ENCODE measurements around the gene ABHD4. TPM values are rescaled to one million over a fixed set of nuclear protein-coding genes. Genes with fewer than 3 reads are reported as not detected.
A peak's percentile ranks its signal among the peaks of the same experiment; 100 is the strongest.

Gene ABHD4
- total RNA-seq, 1 experiment from 2014 or later, result 10.3 TPM

- Mint-ChIP-seq H3K9me3 (ENCODE audit: unreplicated experiment) (no peaks in the 10 kb centered on the region), H3K36me3 (ENCODE audit: insufficient read depth, unreplicated experiment) (peaks cover 56% of the 10 kb centered on the region), H3K27ac (ENCODE audit: low read depth, unreplicated experiment) (no peak overlapping the region), H3K27me3 (ENCODE audit: insufficient read depth, unreplicated experiment) (no peaks in the 10 kb centered on the region), H3K4me3 (ENCODE audit: unreplicated experiment) (no peak overlapping the region), H3K4me1 (ENCODE audit: insufficient read depth, unreplicated experiment) (no peaks in the 10 kb centered on the region)
- intact Hi-C loops (cut with micrococcal nuclease), result no loop called here
- no TSS peak for BruUV-seq (replicated peaks)
- ChIA-PET POLR2A (interaction anchor here (1.3 kb wide), 1 partner anchor 17 kb away, joined by 4 read pairs; the partner anchor contains the start of gene DAD1), CTCF (interaction anchor here (0.5 to 1.1 kb wide), 4 partner anchors 36 to 159 kb away, joined by 3 to 6 read pairs (median 4); partner anchors contain the start of gene OR6J1)
- TF ChIP-seq CTCF (IDR thresholded peaks at IDR 0.05; ENCODE audit: unreplicated experiment), result no peak
- no peak for DNase-seq (ENCODE audit: unreplicated experiment)
Observed at GRCh38 chr14:22606380-22606779, 8.3 kb downstream of the ABHD4 start.

GRCh38 chr14:22607291-22607690 lies 9.2 kb downstream of the ABHD4 start:
- no peaks in the 10 kb centered on the region for H3K27me3 Mint-ChIP-seq (ENCODE audit: insufficient read depth, unreplicated experiment)
- no TSS peak for BruUV-seq (replicated peaks)

GRCh38 chr14:22610931-22611330 lies 12.8 kb downstream of the ABHD4 start:
- Mint-ChIP-seq H3K27ac (ENCODE audit: low read depth, unreplicated experiment) (no peak overlapping the region), H3K27me3 (ENCODE audit: insufficient read depth, unreplicated experiment) (no peaks in the 10 kb centered on the region), H3K36me3 (ENCODE audit: insufficient read depth, unreplicated experiment) (peaks cover 44% of the 10 kb centered on the region), H3K4me3 (ENCODE audit: unreplicated experiment) (no peak overlapping the region), H3K4me1 (ENCODE audit: insufficient read depth, unreplicated experiment) (peaks cover 20% of the 10 kb centered on the region), H3K9me3 (ENCODE audit: unreplicated experiment) (no peaks in the 10 kb centered on the region)
- DNase-seq (ENCODE audit: unreplicated experiment), result peak; percentile 57
- ChIA-PET POLR2A (interaction anchor here (0.6 to 0.9 kb wide), 2 partner anchors 12 kb away, joined by 3 read pairs; no protein-coding TSS in a partner anchor), CTCF (interaction anchor here (0.7 to 3.2 kb wide), 3 partner anchors 11 to 1703 kb away, joined by 3 to 26 read pairs (median 3); partner anchors contain the start of gene ABHD4)
- no peak for TF ChIP-seq CTCF (IDR thresholded peaks at IDR 0.05; ENCODE audit: unreplicated experiment)
- intact Hi-C loops (cut with micrococcal nuclease), result no loop called here
- BruUV-seq (replicated peaks), result no TSS peak

More at GRCh38 chr14:22607291-22607690, 9.2 kb downstream of the ABHD4 start:
- CTCF ChIA-PET, result interaction anchor here (0.6 to 2.4 kb wide), 4 partner anchors 8 to 650 kb away, joined by 3 to 12 read pairs (median 4); no protein-coding TSS in a partner anchor
- peaks cover 63% of the 10 kb centered on the region for H3K36me3 Mint-ChIP-seq (ENCODE audit: insufficient read depth, unreplicated experiment)
- TF ChIP-seq CTCF (IDR thresholded peaks at IDR 0.05; ENCODE audit: unreplicated experiment), result no peak
- no peak overlapping the region for H3K27ac Mint-ChIP-seq (ENCODE audit: low read depth, unreplicated experiment)
- DNase-seq (ENCODE audit: unreplicated experiment), result no peak
- intact Hi-C loops (cut with micrococcal nuclease), result no loop called here
- POLR2A ChIA-PET, result interaction anchor here (0.6 to 1.7 kb wide), 2 partner anchors 18 to 196 kb away, joined by 4 to 6 read pairs; partner anchors contain the start of gene DAD1
- no peak overlapping the region for H3K4me3 Mint-ChIP-seq (ENCODE audit: unreplicated experiment)
- no peaks in the 10 kb centered on the region for H3K4me1 Mint-ChIP-seq (ENCODE audit: insufficient read depth, unreplicated experiment)
- no peaks in the 10 kb centered on the region for H3K9me3 Mint-ChIP-seq (ENCODE audit: unreplicated experiment)

- no TSS peak for BruUV-seq (replicated peaks)
- Mint-ChIP-seq H3K27me3 (ENCODE audit: insufficient read depth, unreplicated experiment) (no peaks in the 10 kb centered on the region), H3K9me3 (ENCODE audit: unreplicated experiment) (no peaks in the 10 kb centered on the region), H3K27ac (ENCODE audit: low read depth, unreplicated experiment) (no peak overlapping the region), H3K4me1 (ENCODE audit: insufficient read depth, unreplicated experiment) (peaks cover 20% of the 10 kb centered on the region), H3K4me3 (ENCODE audit: unreplicated experiment) (peak overlapping the region; percentile 34), H3K36me3 (ENCODE audit: insufficient read depth, unreplicated experiment) (peaks cover 37% of the 10 kb centered on the region)
- POLR2A ChIA-PET, result interaction anchor here (0.6 to 2.2 kb wide), 5 partner anchors 13 to 396 kb away, joined by 3 to 14 read pairs (median 4); partner anchors contain the start of gene ABHD4
- CTCF ChIA-PET, result interaction anchor here (0.5 to 3.2 kb wide), 8 partner anchors 14 to 180 kb away, joined by 3 to 26 read pairs (median 4); partner anchors contain the start of genes ABHD4 and OR6J1
- no peak for DNase-seq (ENCODE audit: unreplicated experiment)
- TF ChIP-seq CTCF (IDR thresholded peaks at IDR 0.05; ENCODE audit: unreplicated experiment), result peak; percentile 6
- intact Hi-C loops (cut with micrococcal nuclease), result no loop called here
Observed at GRCh38 chr14:22613106-22613695, 15.1 kb downstream of the ABHD4 start.
